Mucosa of stomach (tissue), 1 donor: ENCODE measurements around the gene MRM2.

ENCODE experiments used
- H3K27me3 ChIP-seq: one replicate; pipeline ENCODE4 v1.7.0; 2013; ENCODE audit warnings: mild to moderate bottlenecking, low read length; ENCODE audit not compliant: control insufficient read depth, insufficient read depth
- H3K36me3 ChIP-seq: one replicate; pipeline ENCODE4 v1.7.0; 2013; ENCODE audit warnings: low read length; ENCODE audit not compliant: control insufficient read depth, insufficient read depth
- H3K4me1 ChIP-seq: one replicate; pipeline ENCODE4 v1.7.0; 2013; ENCODE audit warnings: mild to moderate bottlenecking, low read length; ENCODE audit not compliant: control insufficient read depth, insufficient read depth
- H3K4me3 ChIP-seq: one replicate; pipeline ENCODE4 v1.7.0; 2013; ENCODE audit warnings: low read length
- H3K9ac ChIP-seq: one replicate; pipeline ENCODE4 v1.7.0; 2013; ENCODE audit warnings: mild to moderate bottlenecking, low read length, moderate library complexity
- H3K9me3 ChIP-seq: one replicate; pipeline ENCODE4 v1.7.0; 2013; ENCODE audit warnings: mild to moderate bottlenecking, low read length, moderate library complexity; ENCODE audit not compliant: control insufficient read depth
- donor health status: Pancreatic carcinoma.

The MRM2 gene

GRCh38 chr7:2195400-2196246 lies 46.4 kb downstream of the MRM2 start:
- H3K36me3 ChIP-seq = no peaks in the 10 kb centered on the region

GRCh38 chr7:2193575-2194305 lies 48.3 kb downstream of the MRM2 start:
- Histone ChIP-seq H3K9ac (no peak overlapping the region), H3K4me3 (no peak overlapping the region), H3K4me1 (no peaks in the 10 kb centered on the region), H3K9me3 (no peaks in the 10 kb centered on the region), H3K36me3 (no peaks in the 10 kb centered on the region), H3K27me3 (no peaks in the 10 kb centered on the region)

More at GRCh38 chr7:2195400-2196246, 46.4 kb downstream of the MRM2 start:
- no peaks in the 10 kb centered on the region for H3K27me3 ChIP-seq
- H3K4me1 ChIP-seq = no peaks in the 10 kb centered on the region
- H3K9ac ChIP-seq = no peak overlapping the region
- H3K9me3 ChIP-seq = no peaks in the 10 kb centered on the region
- no peak overlapping the region for H3K4me3 ChIP-seq

GRCh38 chr7:2192831-2193534 lies 49.0 kb downstream of the MRM2 start:
- Histone ChIP-seq H3K36me3 (no peaks in the 10 kb centered on the region), H3K9ac (no peak overlapping the region), H3K9me3 (no peaks in the 10 kb centered on the region), H3K4me1 (no peaks in the 10 kb centered on the region), H3K4me3 (no peak overlapping the region), H3K27me3 (no peaks in the 10 kb centered on the region)

GRCh38 chr7:2191016-2191415 lies 51.0 kb downstream of the MRM2 start:
- Histone ChIP-seq H3K4me3 (no peak overlapping the region), H3K9ac (no peak overlapping the region), H3K36me3 (no peaks in the 10 kb centered on the region), H3K27me3 (no peaks in the 10 kb centered on the region), H3K4me1 (no peaks in the 10 kb centered on the region), H3K9me3 (no peaks in the 10 kb centered on the region)

- no peak overlapping the region for H3K4me3 ChIP-seq
- H3K36me3 ChIP-seq = no peaks in the 10 kb centered on the region
- no peak overlapping the region for H3K9ac ChIP-seq
- no peaks in the 10 kb centered on the region for H3K9me3 ChIP-seq
- no peaks in the 10 kb centered on the region for H3K4me1 ChIP-seq
- H3K27me3 ChIP-seq = no peaks in the 10 kb centered on the region
Measured at GRCh38 chr7:2190531-2190930, 51.5 kb downstream of the MRM2 start.

- Histone ChIP-seq H3K27me3 (no peaks in the 10 kb centered on the region), H3K9ac (no peak overlapping the region), H3K4me3 (no peak overlapping the region), H3K9me3 (no peaks in the 10 kb centered on the region), H3K36me3 (no peaks in the 10 kb centered on the region), H3K4me1 (no peaks in the 10 kb centered on the region)
Measured at GRCh38 chr7:2186166-2186565, 55.8 kb downstream of the MRM2 start.

GRCh38 chr7:2185715-2186114 lies 56.3 kb downstream of the MRM2 start:
- no peaks in the 10 kb centered on the region for H3K36me3 ChIP-seq
- no peak overlapping the region for H3K4me3 ChIP-seq
- H3K4me1 ChIP-seq = no peaks in the 10 kb centered on the region
- no peaks in the 10 kb centered on the region for H3K27me3 ChIP-seq
- H3K9ac ChIP-seq = no peak overlapping the region
- H3K9me3 ChIP-seq = no peaks in the 10 kb centered on the region
